NCI-H1930 (cell line): Measurements from ENCODE around the gene NEU2.

Experiments
- DNase-seq, 2 experiments: peaks; one replicate each; lab custom pipeline; 2025; lab: John Stamatoyannopoulos, UW

The NEU2 gene

DNA sequence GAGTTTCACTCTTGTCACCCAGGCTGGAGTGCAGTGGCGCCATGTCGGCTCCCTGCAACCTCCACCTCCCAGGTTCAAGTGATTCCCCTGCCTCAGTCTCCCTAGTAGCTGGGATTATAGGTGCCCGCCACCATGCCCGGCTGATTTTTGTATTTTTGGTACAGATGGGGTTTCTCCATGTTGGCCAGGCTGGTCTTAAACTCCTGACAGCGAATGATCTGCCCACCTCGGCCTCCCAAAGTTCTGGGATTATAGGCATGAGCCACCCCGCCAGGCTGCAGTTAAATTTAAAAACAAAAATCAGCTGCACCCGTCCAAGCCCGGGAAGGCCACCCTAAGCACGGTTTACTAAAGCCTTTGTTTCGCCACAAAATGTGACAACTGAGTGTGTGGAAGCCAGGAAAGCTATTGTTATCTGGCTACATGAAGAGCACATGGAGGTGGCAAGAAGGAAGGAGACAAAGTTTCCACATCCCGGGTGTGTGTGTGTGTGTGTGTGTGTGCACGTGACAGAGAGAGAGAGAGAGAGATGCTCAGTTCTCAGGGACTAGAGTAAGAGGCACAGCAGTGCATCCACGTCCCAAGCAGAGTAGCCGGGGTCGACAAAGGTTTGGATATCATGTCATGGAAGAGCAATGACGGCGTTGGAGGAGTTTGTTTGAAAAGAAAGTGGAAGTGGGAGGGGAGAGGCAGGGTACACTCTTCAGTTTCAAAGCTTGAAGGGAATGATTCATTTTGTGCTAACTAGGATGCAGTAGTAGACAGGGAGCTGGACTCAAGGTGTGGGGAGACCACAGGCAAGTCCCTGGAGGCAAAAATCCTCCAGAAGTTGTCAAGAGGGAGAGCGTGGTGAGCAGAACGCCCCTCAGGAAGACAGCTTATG lies 47.7 kb downstream of the NEU2 start:
- no peak for DNase-seq

DNA sequence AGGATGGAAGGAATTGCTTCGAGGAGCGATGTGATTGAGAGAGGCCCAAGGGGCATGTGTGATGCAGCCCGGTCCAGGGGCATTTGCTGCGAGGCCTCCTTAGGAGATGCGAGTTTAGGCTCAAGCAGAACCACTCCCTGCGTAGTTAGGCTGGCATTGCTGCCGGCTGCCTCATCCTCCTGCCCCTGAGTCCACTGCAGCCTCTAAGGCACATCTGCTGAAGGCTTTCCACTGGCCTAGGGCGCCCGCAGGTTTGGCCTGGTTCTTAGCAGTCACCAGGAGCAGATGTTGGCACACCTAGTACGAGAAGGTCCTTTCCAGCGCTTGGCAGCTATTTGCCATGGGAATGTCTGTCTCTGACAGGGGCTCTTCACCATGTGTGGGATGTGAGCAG lies 48.4 kb downstream of the NEU2 start:
- DNase-seq: no peak

GRCh38 chr2:233081232-233081730 lies 48.8 kb downstream of the NEU2 start:
- DNase-seq: no peak

DNA sequence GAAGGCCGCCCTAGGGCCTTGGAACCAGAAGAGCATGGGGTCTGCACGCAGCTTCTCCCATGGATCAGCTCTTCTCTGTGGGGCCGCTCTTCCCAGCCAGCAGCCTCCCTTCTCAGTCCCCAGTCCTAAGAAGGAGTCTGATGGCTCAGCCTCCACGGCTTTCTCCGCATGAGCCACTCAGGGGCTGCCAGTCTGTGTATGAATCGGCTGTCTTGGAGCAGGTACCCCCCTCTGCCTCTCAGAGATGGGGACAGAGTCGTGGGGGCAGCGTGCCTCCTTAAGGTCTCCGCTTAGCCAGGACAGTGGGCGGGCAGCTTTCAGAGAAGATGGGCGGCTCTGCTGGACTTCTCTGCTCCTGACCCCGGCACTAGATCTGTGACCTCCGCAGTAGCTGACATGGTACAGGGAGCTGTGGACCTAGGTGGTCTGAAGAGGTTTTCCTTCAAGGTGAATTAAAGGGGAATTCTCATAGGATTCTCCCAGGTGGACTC lies 49.3 kb downstream of the NEU2 start:
- DNase-seq: no peak

DNA sequence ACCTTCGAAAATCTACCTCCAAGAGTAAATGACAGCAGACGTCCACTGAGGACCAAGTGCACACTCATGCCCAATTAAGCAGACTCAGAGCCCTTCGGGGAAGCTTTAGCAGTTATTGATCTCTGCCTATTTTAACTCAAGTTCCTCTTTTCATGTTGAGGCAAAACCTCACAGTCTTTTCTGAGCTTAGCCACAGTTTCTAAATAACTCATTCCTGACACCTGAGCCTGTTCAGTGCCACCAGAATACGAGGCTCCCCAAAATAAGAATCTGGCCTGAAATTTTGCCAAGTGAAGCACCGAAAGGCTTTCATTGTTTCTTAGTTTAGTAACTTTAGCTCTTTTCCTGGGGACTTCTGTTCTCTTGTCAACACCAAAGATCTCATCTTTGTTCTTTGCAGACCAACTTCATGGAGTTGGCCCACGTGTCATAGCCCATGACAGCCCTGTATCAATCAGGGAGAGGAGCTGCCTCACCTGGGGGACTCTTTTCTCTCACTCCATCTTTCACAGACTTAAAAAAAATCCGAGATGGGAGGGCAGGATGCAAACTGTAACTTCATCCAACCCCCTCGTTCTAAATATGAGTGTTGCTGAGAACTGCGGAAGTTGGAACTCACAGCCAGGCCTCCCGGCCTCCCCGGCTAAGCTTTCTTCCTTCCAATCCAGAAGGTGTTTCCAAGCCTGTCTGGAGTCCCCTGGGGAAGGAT lies 49.9 kb downstream of the NEU2 start:
- no peak for DNase-seq

DNA sequence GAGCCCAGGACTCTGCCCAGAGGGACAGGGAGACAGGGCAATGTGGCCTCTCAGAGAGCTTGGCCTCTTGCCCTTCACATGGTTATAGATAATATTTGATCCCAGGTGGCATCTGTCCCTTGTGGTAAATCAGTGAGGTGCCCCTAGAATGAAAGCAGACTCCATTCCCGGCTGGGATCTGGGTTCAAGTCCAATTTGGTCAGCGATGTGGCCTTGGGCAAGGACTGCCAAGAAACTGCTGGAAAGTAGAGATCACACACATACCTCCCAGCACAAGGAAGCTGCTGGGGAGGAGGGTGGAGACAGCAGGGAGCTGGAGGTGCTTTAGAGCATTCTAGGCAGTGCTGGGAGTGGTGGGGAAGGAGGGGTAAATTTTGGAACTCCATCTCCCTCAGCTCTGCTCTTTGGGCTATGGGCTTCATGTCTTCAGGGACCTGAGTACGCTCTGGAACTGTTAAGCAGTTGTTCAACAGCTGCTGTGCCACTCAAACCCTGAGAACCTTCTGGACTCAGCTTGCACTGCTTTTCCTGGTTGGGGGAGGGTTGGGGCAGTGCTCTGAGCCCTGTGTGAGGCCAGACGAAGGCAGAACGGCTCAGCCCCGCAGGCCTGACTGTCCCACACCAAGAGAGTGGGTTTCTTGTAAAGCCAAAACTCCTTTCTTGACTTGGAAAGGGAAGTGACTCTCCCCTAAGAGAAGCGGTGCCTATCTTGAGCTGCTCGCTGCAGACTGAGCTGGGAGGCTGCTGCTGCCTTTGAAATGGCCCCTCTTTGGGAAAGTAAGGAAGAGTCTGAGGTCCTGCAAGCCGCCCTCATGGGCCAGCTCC lies 50.7 kb downstream of the NEU2 start:
- no peak for DNase-seq

DNA sequence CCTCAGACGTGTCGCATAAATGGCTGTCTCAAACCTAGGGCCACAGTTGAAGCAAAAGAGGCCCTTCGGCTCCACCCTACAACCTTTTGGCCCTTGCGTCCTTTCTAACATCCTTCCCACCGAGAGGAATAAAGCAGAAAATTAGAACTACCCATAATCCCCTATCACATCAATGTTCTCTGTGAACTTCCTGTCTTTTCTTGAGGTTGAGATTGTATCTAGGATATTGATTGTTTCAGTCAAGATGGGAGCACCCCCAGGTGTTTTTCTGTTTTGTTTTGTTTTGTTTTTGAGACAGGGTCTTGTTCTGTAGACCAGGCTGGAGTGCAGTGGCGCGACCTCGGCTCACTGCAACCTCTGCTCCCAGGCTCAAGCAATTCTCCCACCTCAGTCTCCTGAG lies 51.3 kb downstream of the NEU2 start:
- no peak for DNase-seq

- no peak for DNase-seq
These were observed 52.0 kb downstream of the NEU2 start for GRCh38 chr2:233084488-233084887.
